22Rv1 (cell line): ENCODE results near the gene UBASH3A.
"Not testable (repeated sequence)": the region's sequence is repeated elsewhere in the genome, so short reads cannot be mapped to it uniquely, and the experiment has no call there.

Experiments used
- H3K27ac ChIP-seq: fragments of 450-650 bp; 2 replicates; pipeline ENCODE4 v1.5.1; 2017
- CTCF ChIP-seq: fragments of 450-650 bp; IDR thresholded peaks from 2 replicates; pipeline ENCODE4 v1.5.1; 2017; ENCODE audit warnings: mild to moderate bottlenecking
- ZFX ChIP-seq: fragments of 450-650 bp; IDR thresholded peaks from 2 replicates; pipeline ENCODE4 v1.6.1; 2017; ENCODE audit warnings: antibody characterized with exemption, borderline replicate concordance

Gene UBASH3A

GRCh38 chr21:42405064-42406013, 1.6 kb downstream of the UBASH3A start:
- no peak overlapping the region for H3K27ac ChIP-seq
- TF ChIP-seq ZFX (no peak), CTCF (no peak)

- TF ChIP-seq ZFX (no peak), CTCF (no peak)
- H3K27ac ChIP-seq, result no peak overlapping the region
These were observed 2.5 kb downstream of the UBASH3A start for GRCh38 chr21:42406201-42406621.

- H3K27ac ChIP-seq, result no peak overlapping the region
- TF ChIP-seq CTCF (no peak), ZFX (no peak)
These were observed 3.2 kb downstream of the UBASH3A start for GRCh38 chr21:42406866-42407265.

- no peak for TF ChIP-seq CTCF
- no peak for TF ChIP-seq ZFX
- H3K27ac ChIP-seq, result no peak overlapping the region
These were observed 3.8 kb downstream of the UBASH3A start for GRCh38 chr21:42407476-42407875.

GRCh38 chr21:42408718-42409117, 5.0 kb downstream of the UBASH3A start:
- H3K27ac ChIP-seq, result not testable (repeated sequence)

GRCh38 chr21:42409366-42409765, 5.7 kb downstream of the UBASH3A start:
- H3K27ac ChIP-seq, result no peak overlapping the region

GRCh38 chr21:42411197-42411869, 7.6 kb downstream of the UBASH3A start:
- H3K27ac ChIP-seq, result no peak overlapping the region
- no peak for TF ChIP-seq CTCF
- TF ChIP-seq ZFX, result no peak

More at GRCh38 chr21:42409366-42409765, 5.7 kb downstream of the UBASH3A start:
- TF ChIP-seq ZFX, result no peak
- TF ChIP-seq CTCF, result no peak
